Subcutaneous adipose tissue (tissue), 4 donors: ENCODE measurements around the gene TBXA2R. TPM values are rescaled to one million over a fixed set of nuclear protein-coding genes. Genes with fewer than 3 reads are reported as not detected.

Experiments used
- total RNA-seq, 4 donors: library from RNA; depleted of rRNA; stranded (reverse); fragments of >200 nt; gene quantifications; one replicate each; pipeline ENCODE4 v1.1.0, GENCODE V29; 2016
- TF ChIP-seq, protein P1 (sequence below): fragments of 450-650 bp; IDR thresholded peaks from one replicate; pipeline ENCODE4 v1.5.1; 2016; ENCODE audit warnings: low read depth, mild to moderate bottlenecking, control low read depth, antibody characterized with exemption, moderate library complexity

TBXA2R gene
- total RNA-seq, 4 donors from 2014 or later = 0.34 to 4.0 TPM; not detected in 2

DNA sequence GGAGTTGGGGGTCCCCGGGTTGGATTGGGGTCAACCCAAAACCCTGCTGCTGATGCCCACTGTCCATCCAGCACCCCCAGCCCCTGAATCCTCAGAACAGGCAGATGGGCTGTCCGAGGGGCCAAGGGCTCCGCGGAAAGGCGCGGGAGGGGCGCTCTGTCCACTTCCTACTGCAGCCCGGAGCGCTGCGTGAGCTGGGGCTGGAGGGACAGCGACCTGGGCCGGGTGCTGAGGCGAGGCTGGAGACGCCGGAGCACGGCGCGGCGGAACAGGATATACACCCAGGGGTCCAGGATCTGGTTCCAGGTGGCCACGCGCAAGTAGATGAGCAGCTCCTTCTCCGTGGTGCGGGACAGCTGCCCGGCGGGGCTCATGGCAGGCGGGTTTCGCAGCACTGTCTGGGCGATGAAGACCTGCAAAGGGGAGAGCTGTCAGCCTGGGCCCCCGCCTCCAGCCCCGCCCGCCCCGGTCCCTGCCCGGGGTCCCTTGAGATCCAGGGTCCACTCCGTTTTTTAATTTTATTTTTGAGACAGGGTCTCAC lies 11.1 kb downstream of the TBXA2R start:
- TF ChIP-seq, protein P1, sequence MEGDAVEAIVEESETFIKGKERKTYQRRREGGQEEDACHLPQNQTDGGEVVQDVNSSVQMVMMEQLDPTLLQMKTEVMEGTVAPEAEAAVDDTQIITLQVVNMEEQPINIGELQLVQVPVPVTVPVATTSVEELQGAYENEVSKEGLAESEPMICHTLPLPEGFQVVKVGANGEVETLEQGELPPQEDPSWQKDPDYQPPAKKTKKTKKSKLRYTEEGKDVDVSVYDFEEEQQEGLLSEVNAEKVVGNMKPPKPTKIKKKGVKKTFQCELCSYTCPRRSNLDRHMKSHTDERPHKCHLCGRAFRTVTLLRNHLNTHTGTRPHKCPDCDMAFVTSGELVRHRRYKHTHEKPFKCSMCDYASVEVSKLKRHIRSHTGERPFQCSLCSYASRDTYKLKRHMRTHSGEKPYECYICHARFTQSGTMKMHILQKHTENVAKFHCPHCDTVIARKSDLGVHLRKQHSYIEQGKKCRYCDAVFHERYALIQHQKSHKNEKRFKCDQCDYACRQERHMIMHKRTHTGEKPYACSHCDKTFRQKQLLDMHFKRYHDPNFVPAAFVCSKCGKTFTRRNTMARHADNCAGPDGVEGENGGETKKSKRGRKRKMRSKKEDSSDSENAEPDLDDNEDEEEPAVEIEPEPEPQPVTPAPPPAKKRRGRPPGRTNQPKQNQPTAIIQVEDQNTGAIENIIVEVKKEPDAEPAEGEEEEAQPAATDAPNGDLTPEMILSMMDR = no peak

DNA sequence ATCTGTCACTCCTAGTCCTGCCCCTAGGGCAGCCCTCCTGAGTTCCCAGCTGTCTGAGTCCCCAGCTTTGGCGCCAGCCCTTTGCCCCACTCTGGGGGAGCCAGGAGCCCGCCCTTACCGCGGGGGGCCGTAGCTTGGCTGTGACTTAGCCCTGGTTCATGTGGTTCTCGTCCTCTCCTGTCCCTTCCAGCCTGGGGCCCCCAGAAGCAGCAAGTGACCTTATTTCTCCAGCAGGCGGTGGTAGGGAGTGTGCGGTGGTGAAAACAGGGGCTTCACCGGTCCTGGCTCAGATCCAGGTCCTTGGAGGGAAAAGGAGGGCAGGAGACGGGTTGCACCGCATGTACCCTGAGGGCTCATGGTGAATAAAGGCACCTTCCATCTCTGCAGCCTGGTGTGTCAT lies 13.5 kb downstream of the TBXA2R start:
- TF ChIP-seq, protein P1 = no peak

DNA sequence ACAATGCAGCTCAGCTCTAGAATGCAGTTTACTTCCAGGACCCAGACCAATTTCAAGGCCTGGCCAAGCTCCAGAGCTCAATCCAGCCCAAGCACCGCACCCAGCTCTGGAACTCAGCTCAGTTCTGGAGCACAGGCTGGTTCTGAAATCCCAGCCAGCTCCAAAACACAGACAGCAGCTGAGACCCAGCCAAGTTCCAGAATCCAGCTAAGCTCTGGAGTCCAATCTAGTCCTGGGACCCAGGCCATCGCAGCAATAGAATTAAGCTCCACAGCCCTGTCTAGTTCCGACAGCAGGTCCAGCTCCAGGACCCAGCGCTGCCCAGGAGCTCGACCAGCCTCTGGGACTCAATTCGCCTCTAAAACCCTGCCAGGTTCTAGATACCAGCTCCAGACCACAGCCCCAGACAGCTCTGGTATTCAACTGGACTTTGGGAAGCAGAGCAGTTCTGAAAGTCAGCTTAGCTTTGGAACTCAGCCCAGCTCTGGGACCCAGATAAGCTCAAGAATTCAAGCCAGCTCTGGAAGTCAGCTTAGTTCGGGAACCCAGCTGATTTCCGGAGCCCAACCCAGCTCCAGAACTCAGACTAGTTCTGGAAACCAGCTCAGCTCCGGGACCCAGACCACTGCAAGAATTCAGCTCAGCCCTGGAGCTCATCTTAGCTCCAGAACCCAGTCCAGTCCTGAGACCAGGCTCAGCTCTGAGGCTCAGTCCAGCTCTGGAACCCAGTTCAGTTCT lies 14.6 kb downstream of the TBXA2R start:
- TF ChIP-seq, protein P1 = no peak

DNA sequence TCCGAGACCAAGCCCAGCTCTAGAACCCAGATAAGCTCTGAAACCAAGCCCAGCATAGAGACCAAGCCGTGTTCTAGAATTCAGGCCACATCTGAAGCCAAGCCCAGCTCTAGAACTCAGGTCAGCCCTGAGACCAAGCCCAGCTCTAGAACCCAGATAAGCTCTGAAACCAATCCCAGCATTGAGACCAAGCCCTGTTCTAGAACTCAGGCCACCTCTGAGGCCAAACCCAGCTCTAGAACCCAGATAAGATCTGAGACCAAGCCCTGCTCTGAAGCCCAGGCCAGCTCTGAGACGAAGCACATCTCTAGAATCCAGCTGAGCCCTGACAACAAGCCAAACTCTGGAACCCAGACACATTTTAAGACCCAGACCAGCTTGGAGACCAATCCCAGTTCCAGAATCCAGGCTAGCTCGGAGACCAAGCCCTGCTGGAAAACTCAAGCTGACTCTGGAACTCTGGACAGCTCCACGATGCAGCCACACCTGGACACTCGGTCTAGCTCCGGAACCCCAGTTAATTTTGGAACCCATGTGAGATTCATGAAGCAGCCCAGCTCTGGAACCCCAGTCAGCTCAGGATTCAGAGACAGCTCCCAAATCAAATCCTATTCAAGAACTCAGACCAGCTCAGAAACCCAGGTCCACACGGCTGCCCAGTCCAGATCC lies 15.6 kb downstream of the TBXA2R start:
- TF ChIP-seq, protein P1 = no peak

DNA sequence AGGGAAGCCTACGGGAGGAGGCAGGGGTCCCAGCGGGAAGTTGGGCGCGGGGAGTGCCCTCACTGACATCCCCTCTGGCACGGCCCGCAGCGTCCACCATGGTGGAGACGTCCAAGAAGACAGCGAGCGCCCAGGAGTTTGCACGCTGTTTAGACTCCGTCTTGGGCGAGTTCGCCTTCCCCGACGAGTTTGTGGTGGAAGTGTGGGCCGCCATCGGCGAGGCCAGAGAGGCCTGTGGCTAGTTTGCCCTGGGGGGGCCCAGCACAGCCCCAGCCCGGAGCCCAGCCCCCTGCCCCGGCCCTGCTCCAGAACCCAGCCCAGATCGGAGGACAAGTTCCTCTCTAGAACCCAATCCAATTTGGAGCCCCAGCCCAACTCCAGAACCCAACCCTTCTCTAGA lies 16.7 kb downstream of the TBXA2R start:
- TF ChIP-seq, protein P1 = no peak

DNA sequence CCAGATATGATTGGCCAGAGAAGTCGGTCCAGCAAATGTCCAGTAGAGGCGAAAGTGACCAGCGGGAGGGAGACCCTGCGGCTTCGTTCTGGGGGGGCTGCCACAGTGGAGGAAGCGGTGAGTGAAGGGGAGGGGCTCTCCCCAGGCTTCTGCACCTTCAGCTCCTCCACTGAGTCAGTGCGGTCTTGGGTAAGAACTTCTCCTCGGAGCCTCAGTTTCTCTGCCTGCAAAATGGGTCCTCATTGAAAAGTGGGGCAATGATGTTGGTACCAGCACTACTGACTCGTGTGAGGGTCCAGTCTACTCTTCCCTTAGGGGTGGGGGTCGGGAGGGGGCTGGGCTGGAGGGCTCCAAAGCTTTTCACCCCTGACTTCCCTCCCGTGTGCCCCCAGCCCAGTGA lies 17.2 kb downstream of the TBXA2R start:
- TF ChIP-seq, protein P1 = no peak

DNA sequence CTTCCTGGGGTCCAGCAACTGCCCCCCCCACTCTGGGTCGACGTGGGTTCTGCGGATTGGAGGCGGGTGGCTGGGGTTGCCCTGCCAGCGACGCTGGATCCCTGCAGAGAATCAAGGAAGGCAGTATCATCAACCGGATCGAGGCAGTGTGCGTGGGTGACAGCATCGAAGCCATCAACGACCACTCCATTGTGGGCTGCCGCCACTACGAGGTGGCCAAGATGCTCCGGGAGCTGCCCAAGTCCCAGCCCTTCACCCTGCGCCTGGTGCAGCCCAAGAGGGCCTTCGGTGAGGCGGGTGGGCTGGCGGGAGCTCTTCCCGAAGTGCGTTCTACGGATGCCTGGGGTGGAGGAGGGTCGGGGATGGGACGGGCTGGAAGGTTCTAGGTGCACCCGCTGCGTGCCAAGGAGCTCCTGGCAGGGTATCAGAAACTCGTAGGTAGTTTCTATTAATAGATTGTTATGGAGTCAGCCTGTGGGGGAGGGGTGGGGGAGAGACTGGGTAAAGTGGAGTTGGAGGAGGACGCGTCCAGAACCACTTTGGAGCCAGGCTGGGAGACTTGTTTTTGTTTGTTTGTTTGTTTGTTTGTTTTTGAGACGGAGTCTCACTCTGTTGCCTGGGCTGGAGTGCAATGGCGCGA lies 19.8 kb downstream of the TBXA2R start:
- TF ChIP-seq, protein P1 = no peak
